Measurements from ENCODE around the gene KRT74. TPM values are rescaled to one million over a fixed set of nuclear protein-coding genes. Genes with fewer than 3 reads are reported as not detected.
A peak's percentile ranks its signal among the peaks of the same experiment; 100 is the strongest.

The KRT74 gene
- total RNA-seq, 8 experiments from 2014 or later: 0.04 to 0.38 (median 0.14) TPM; not detected in 5

DNA sequence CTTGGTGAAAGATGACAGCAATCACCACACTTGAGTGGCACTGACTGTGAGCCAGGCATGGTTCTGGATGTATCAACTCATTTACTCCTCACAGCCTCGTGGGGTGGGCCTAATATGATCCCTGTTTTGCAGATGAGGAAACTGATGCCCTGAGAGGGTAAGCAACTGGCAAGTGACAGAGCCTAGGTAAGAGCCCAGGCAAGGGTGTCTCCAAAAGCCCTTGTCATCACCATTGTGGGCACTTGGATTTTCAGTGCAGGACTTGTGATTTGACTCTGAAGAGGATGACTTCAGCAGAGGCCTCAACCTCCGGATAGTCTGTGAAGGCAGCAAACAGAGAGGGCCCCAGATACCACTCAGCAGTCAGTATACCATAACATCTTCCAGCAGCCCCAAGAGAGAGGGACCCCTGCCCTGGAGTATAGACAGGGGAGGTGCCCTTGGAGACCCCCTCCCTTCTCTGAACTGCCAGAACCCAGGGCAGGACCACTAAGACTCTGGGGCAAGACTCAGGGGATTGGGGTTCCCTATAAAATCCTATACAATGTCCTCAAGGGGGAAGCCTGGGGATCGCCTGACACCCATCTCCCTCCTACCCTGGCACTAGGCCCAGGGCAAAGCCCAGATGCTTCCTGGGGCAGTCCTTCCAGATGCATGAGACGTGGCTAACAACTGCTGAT lies 46.4 kb downstream of the KRT74 start:
- in situ Hi-C loops (cut with MboI; ENCODE audit: low pct_unique_long_range_greater_than_20kb in 2 of 9, low sequenced_read_pairs in 9 of 9, unreplicated experiment in 9 of 9): no loop called here
- Histone ChIP-seq H3K4me3 (no peak overlapping the region), H3K27ac (no peak overlapping the region), H3K4me1 (replicated peaks in 1 of 2) (no peaks in the 10 kb centered on the region)
- WGBS, 10 experiments: 0 to 100% (median 47%) methylated on average over 1 to 2 of the region's 4 CpGs; no CpG with 5 or more reads in 4 of the 10 experiments
- no peak for ATAC-seq (replicated peaks in 6 of 8)

DNA sequence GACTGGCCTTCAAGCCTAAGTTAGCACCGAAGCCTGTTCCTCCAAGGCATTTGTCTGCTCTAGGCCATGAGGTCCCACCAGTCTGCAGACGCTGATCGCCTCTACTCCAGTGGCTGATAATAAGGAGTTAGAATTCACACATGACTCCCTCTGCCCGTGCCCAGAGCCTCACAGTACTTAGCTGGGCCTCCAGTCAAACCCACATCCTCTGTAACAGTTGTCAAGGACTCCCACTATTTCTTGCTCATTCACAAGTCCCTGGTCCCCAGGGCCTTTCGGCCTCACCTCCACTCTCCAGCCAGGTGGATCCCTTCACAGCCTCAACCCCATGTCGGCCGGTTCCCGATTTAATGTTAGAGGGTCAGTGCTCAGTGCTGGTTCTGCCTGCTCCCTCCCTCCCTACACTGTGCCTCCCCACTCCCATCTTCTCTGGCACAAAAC lies 47.1 kb downstream of the KRT74 start:
- Histone ChIP-seq H3K4me1 (replicated peaks in 1 of 2) (no peaks in the 10 kb centered on the region), H3K4me3 (no peak overlapping the region), H3K27ac (no peak overlapping the region)
- ATAC-seq (replicated peaks in 6 of 8): no peak
- in situ Hi-C loops (cut with MboI; ENCODE audit: low pct_unique_long_range_greater_than_20kb in 2 of 9, low sequenced_read_pairs in 9 of 9, unreplicated experiment in 9 of 9): no loop called here
- 50 to 100% (median 76%) methylated on average over 1 to 8 of the region's 8 CpGs; no CpG with 5 or more reads in 5 of the 10 experiments for WGBS, 10 experiments

DNA sequence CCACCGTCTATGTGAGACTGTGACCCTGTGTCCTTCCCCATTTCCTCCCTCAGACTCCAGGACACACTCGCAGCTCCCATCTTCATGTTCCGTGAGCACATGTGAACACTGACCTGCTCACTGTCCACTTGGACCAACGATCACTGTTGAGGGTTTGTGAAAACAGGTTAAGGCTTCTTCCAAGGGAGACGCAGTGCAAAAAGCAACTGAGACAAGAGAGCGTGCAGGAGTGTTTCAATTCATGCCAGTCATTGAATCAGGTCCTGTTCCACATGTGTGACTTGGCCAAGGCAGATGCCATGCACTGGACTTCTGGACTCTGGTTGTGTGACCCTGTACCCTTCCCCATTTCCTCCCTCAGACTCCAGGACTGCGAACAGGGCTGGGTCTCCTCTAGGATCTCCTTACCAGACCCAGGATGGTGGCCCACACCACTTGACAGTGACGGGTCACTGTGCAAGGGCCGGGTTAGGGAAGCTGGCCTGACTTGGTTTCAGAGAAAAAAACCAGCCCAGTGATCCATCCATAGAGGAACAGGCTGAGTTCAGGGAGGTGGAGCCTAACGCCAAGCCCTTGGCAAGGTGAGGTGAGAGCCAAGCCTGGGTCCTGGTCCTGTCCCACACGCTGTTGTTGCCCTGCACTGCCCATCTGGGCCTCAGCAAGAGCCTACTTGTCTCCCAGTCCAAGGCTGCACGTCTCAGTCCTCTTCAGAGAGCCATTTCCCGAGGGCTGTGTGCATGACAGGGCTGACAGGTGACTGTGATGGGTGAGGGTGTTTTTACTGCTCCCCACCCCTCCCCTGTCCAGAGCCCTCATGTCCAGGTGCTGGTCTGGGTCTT lies 47.8 kb downstream of the KRT74 start:
- H3K4me1 ChIP-seq (replicated peaks in 1 of 2): no peaks in the 10 kb centered on the region
- 48 to 100% (median 66%) methylated on average over 1 to 9 of the region's 13 CpGs; no CpG with 5 or more reads in 3 of the 10 experiments for WGBS, 10 experiments
- no peak overlapping the region for H3K4me3 ChIP-seq
- H3K27ac ChIP-seq: no peak overlapping the region
- in situ Hi-C loops (cut with MboI; ENCODE audit: low pct_unique_long_range_greater_than_20kb in 2 of 9, low sequenced_read_pairs in 9 of 9, unreplicated experiment in 9 of 9): no loop called here
- no peak for ATAC-seq (replicated peaks in 6 of 8)

DNA sequence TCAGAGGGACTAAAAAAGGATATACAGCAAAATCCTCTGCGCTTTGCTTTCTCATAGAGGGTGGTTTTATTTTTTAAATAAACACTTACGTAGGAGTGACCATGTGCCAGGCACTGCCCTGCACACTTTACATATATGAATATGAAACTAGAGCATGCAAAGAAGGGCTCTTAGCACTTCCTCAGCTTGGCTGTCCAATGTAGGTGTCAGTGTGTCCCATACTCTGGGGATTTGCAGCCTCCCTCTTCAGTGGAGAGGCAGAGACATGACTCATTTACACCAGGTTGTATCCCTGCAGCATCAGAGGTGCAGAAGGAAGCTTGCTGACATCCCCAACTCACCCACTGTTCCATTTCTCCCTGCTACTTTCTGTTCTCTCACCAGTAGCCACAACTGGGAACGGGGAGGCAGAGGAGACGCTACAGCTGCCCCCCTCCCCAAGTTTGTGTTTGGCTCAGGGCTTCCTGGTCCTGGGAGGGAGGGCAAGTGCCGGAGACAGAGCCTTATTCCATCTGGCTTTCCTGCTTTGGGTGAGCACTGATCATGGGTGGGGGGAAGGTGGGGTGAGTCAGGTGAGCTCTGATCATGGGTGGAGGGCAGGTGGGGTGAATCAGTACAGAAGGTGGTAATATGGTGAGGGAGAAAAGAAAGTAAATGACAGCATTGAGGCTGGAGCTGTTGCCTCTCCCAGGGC lies 48.6 kb downstream of the KRT74 start:
- Histone ChIP-seq H3K4me3 (no peak overlapping the region), H3K27ac (no peak overlapping the region), H3K4me1 (replicated peaks in 1 of 2) (no peaks in the 10 kb centered on the region)
- in situ Hi-C loops (cut with MboI; ENCODE audit: low pct_unique_long_range_greater_than_20kb in 2 of 9, low sequenced_read_pairs in 9 of 9, unreplicated experiment in 9 of 9): no loop called here
- ATAC-seq (replicated peaks in 6 of 8): peak in 3 of 8 experiments; percentile 76 to 90 (median 87)
- 55 to 100% (median 87%) methylated on average over 1 to 3 of the region's 5 CpGs; no CpG with 5 or more reads in 2 of the 10 experiments for WGBS, 10 experiments

- H3K4me3 ChIP-seq: no peak overlapping the region
- no peak overlapping the region for H3K27ac ChIP-seq
- no peaks in the 10 kb centered on the region for H3K4me1 ChIP-seq (replicated peaks in 1 of 2)
- peak in 3 of 8 experiments; percentile 15 to 42 (median 35) for ATAC-seq (replicated peaks in 6 of 8)
- in situ Hi-C loops (cut with MboI; ENCODE audit: low pct_unique_long_range_greater_than_20kb in 2 of 9, low sequenced_read_pairs in 9 of 9, unreplicated experiment in 9 of 9): no loop called here
- WGBS, 10 experiments: 33 to 90% (median 51%) methylated on average over 2 to 3 of the region's 6 CpGs; no CpG with 5 or more reads in 6 of the 10 experiments
Measured at GRCh38 chr12:52524241-52524897, 49.3 kb downstream of the KRT74 start.

- in situ Hi-C loops (cut with MboI; ENCODE audit: low pct_unique_long_range_greater_than_20kb in 2 of 9, low sequenced_read_pairs in 9 of 9, unreplicated experiment in 9 of 9): no loop called here
- Histone ChIP-seq H3K27ac (no peak overlapping the region), H3K4me1 (replicated peaks in 1 of 2) (no peaks in the 10 kb centered on the region), H3K4me3 (no peak overlapping the region)
- WGBS, 10 experiments: 17 to 100% (median 70%) methylated on average over 1 to 2 of the region's 4 CpGs; no CpG with 5 or more reads in 4 of the 10 experiments
- ATAC-seq (replicated peaks in 6 of 8): peak in 3 of 8 experiments; percentile 43 to 48 (median 45)
Measured at GRCh38 chr12:52523824-52524223, 49.8 kb downstream of the KRT74 start.

DNA sequence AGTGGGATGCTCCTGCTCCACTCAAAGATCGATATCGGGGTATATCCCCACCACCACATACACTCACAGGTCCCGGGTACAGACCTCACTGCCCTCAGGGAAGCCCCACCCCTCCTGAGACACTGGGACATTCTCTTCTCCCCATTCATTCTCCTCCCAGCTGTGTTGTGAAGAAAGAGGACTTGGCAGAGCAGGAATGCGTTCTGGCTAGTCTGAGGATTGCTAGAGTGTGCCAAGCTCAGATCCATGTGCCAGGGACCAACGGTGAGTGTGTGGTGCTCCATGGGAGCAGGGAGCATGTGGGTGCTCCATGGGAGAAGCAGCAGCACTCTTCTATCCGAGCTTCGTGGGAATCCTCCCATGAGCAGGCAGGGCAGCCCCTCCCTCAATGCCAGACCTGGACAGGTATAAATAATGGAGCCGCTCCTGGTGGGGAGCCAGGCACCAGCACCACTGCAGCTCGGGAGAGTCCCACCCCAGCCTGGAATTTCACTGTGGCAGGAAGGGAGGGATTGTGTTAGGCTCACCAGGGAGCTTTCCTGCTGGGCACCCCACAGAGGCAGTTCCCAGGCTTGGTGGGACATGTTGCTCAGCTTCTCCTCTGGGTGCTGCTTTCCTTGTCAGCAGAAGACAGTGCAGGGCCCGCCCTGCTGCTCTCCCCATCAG lies 51.2 kb downstream of the KRT74 start:
- H3K4me1 ChIP-seq (replicated peaks in 1 of 2): no peaks in the 10 kb centered on the region
- ATAC-seq (replicated peaks in 6 of 8): peak in 1 of 8 experiments; percentile 7
- H3K4me3 ChIP-seq: no peak overlapping the region
- in situ Hi-C loops (cut with MboI; ENCODE audit: low pct_unique_long_range_greater_than_20kb in 2 of 9, low sequenced_read_pairs in 9 of 9, unreplicated experiment in 9 of 9): no loop called here
- H3K27ac ChIP-seq: no peak overlapping the region
- WGBS, 10 experiments: 14 to 90% (median 60%) methylated on average over 1 to 6 of the region's 10 CpGs; no CpG with 5 or more reads in 6 of the 10 experiments

DNA sequence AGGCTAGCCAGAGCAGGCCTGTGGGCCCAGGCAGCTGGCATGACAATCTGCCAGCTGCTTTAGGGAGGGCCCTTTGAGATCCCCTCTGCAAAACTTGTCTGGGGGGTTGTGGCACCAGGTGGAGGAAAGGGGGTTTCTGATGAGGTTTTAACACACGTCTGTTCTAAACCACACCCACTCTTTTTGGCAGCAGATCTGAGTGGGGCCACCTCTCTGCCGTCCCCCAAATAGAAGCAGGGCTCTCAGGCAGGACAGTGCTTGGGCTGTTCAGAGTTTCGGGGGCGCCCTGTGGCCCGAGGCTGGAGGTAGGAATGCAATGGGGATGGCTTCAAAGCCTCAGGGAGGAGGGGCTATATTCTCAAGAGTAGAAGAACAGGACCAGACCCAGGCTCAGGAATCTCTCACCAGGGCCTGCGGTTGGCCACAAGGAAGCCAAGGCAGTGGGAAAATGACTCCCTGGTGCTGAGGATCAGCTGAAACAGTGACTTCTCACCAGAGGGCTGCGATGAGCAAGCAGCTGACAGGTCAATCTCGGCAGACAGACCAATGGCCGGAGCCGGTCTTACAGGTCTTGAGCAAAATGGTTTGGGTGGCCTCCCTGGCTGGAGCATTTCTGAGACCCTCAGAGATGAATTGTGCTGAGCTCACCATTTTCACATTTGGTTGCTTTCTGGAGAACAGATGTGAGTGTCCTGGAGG lies 51.9 kb downstream of the KRT74 start:
- 31 to 90% (median 79%) methylated on average over 1 to 5 of the region's 10 CpGs; no CpG with 5 or more reads in 4 of the 10 experiments for WGBS, 10 experiments
- in situ Hi-C loops (cut with MboI; ENCODE audit: low pct_unique_long_range_greater_than_20kb in 2 of 9, low sequenced_read_pairs in 9 of 9, unreplicated experiment in 9 of 9): no loop called here
- Histone ChIP-seq H3K27ac (no peak overlapping the region), H3K4me3 (no peak overlapping the region), H3K4me1 (replicated peaks in 1 of 2) (no peaks in the 10 kb centered on the region)
- ATAC-seq (replicated peaks in 6 of 8): no peak

DNA sequence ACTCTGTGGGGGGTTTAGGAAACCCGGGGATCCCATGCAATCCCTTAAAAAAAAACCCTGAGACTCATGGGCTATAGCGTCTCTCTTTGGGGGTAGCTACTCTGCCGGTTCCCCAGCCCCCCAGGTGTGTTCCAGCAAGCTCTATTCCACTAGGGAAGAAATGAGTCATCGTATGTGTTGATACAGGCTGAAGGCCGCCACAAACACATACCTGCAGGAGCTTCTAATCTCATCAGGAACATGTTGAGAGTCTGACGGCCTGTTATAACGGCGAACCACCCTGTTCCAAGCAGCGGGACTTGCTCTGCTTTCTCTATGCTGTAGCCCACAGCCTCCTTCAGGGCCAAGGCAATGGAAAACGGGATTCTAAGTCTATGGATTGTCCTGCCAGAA lies 52.5 kb downstream of the KRT74 start:
- H3K4me3 ChIP-seq: no peak overlapping the region
- H3K27ac ChIP-seq: no peak overlapping the region
- ATAC-seq (replicated peaks in 6 of 8): no peak
- in situ Hi-C loops (cut with MboI; ENCODE audit: low pct_unique_long_range_greater_than_20kb in 2 of 9, low sequenced_read_pairs in 9 of 9, unreplicated experiment in 9 of 9): no loop called here
- WGBS, 10 experiments: 40 to 78% (median 76%) methylated on average over 1 to 7 of the region's 10 CpGs; no CpG with 5 or more reads in 5 of the 10 experiments
- no peaks in the 10 kb centered on the region for H3K4me1 ChIP-seq (replicated peaks in 1 of 2)

- WGBS, 10 experiments: 58 to 93% (median 90%) methylated on average over 2 to 14 of the region's 29 CpGs; no CpG with 5 or more reads in 5 of the 10 experiments
- no peak within 1 kb of the TSS for H3K27ac ChIP-seq
- H3K4me3 ChIP-seq: no peak within 1 kb of the TSS
- ATAC-seq (replicated peaks in 6 of 8): no peak
- no peaks in the 10 kb centered on the region for H3K4me1 ChIP-seq (replicated peaks in 1 of 2)
- in situ Hi-C loops (cut with MboI; ENCODE audit: low pct_unique_long_range_greater_than_20kb in 2 of 9, low sequenced_read_pairs in 9 of 9, unreplicated experiment in 9 of 9): no loop called here
Measured at GRCh38 chr12:52519826-52520662, 53.6 kb downstream of the KRT74 start, which contains the start of gene KRT5. KRT5 (minus strand) TSS chr12:52520394; CDS start chr12:52520296, 98 bp downstream.

DNA sequence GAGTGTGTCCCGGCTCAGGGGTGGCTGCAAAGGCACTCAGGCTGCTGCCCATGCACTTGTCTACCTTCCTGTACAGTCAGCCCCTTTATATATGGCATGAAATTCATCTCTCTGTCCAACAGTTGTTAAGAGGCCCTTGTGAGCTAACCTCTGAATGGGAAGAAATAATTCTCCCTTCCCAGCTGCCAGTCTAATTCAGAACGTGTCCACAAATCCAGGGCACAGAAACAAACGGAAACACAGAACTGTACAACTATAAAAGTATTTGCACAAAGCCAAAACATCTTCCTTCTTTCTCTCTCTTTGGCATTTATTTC lies 54.3 kb downstream of the KRT74 start:
- in situ Hi-C loops (cut with MboI; ENCODE audit: low pct_unique_long_range_greater_than_20kb in 2 of 9, low sequenced_read_pairs in 9 of 9, unreplicated experiment in 9 of 9): no loop called here
- no peak for ATAC-seq (replicated peaks in 6 of 8)
- Histone ChIP-seq H3K4me1 (replicated peaks in 1 of 2) (no peaks in the 10 kb centered on the region), H3K4me3 (no peak overlapping the region), H3K27ac (no peak overlapping the region)
- WGBS, 10 experiments: 21 to 92% (median 74%) methylated on average over 1 to 3 of the region's 3 CpGs; no CpG with 5 or more reads in 4 of the 10 experiments

Measured in motor neuron (in vitro differentiated cells).